Activated CD8-positive, alpha-beta memory T cell treated with anti-CD3 and anti-CD28 coated beads, Interleukin-2, amount 50 U/mL, for 24 hours (primary cell): Measurements from ENCODE around the gene FOXO3.
"Not testable (repeated sequence)": the region's sequence is repeated elsewhere in the genome, so short reads cannot be mapped to it uniquely, and the experiment has no call there.

Experiments
- DNase-seq: peaks from one replicate; pipeline ENCODE4 v3.0.0-alpha.2; 2020; ENCODE audit errors: extremely low read depth

Gene FOXO3

DNA sequence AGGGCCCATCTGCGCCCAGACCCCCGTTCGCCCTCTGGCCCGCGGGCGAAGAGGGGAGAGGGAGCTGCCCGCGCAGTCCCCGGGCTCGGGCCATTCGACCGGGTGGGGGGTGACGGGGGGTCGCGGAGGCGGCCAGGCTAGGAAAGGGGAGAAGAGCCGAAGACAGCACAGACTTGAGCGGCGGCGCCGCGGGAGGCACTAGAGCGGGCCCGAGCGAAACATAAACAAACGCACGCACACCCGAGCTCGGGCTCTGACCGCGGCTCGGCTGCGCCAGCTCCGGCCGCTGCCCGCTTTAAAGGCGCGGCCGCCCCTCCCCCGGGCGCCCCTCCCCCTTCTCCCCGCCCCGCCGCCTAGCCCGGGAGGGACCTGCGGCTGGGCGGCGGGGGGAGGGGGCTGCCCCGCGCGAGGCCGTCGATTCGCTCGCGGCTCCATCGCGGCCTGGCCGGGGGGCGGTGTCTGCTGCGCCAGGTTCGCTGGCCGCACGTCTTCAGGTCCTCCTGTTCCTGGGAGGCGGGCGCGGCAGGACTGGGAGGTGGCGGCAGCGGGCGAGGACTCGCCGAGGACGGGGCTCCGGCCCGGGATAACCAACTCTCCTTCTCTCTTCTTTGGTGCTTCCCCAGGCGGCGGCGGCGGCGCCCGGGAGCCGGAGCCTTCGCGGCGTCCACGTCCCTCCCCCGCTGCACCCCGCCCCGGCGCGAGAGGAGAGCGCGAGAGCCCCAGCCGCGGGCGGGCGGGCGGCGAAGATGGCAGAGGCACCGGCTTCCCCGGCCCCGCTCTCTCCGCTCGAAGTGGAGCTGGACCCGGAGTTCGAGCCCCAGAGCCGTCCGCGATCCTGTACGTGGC, at the start of gene FOXO3:
Gene FOXO3, plus strand, starts transcription at position 455 of the 846 bp plus-strand sequence. Its CDS starts 292 bp downstream, at position 747.
- DNase-seq: no peak

DNA sequence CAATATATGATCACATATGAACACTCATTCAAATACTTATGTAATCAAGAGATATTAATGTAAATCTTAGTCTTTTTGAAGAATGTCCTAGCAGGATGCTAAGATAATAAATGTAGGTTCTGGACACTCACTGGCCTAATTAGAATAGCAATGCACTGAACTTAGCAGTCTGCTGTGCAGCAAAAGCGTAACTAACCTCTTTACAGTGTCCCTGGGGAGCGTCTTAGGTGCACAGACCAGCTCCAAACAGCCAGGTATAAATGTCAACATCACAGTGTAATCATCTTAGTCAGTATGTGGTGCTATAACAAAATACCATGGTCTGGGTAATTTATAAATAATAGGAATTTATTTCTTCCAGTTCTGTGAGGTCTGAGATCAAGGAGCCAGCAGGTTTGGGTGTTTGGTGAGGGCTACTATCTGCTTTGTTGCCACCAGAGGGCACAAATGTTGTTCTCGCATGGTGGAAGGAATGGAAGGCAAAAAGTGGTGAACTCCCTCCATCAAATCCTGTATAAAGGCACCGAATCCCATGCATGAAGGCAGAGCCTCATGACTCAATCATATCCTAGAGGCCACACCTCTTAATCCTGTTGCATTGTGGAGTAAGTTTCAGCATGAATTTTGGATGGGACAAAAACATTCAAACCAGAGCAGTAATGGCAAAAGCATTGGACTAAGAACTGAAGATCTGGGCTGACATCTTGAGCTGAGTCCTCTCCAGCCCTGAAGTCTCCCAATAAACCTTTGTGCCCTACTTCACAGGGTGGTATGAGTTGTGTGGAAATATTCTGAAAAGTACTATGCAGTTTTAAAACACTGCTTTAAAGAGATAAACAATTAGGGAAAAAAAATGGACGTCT, 41.8 kb upstream of the FOXO3 start:
- DNase-seq: no peak

GRCh38 chr6:108521616-108522107, 39.1 kb upstream of the FOXO3 start:
- DNase-seq: no peak

GRCh38 chr6:108523697-108524096, 37.0 kb upstream of the FOXO3 start:
- DNase-seq: no peak

DNA sequence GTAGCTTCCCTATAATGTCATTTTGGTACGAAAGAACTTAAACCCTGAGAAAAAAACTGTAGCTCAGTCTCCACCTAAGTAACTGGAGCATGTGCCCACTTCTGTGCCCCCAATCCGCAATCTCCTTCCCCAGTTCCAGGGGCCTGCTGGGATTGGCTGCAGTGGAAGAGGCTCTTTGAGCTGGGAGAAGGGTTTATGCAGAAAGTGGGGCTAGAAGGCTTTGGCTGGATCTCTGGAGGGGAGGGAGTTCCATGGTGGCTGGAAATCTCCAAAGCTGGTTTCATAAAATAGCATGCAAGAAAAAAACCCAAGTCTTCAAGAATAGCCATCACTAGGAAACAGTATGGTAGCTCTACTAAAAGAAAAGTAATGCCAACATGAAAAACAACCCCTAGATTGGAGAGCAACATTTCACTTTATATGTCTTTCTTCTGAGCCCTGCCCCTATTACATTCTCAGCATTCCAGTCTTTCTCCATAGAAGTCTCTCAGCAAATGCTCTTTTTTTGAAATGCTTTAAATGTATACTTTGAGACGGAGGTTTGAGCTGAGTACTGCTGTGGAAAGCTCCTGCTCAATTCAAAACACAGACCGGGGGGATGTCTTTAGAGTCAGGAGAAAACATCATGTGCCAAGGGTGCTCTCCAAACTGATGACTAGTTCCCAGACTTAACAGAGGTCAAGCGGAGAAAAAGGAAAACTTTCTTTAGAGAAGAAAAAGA, 36.0 kb upstream of the FOXO3 start:
- no peak for DNase-seq

DNA sequence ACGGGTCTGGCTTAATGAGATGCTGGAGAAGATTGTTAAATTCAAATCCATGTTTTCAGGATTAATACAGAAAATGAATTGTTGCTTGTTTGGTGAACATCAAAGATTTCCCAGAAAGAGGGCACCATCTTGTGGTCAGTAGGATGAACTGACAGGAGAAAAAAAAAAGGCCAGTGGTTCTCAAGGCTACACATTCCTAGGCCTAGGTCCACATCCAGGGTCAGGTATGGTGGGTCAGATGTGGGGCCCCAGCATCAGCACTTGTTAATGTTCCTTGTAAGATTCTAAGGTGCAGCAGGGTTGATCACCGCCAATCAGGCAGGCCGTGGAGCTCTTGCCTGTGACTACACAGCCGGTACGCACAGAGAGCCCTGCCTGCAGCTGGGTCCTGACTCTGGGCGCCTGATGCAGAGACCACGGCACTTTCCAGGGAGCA, 34.0 kb upstream of the FOXO3 start:
- DNase-seq: no peak

DNA sequence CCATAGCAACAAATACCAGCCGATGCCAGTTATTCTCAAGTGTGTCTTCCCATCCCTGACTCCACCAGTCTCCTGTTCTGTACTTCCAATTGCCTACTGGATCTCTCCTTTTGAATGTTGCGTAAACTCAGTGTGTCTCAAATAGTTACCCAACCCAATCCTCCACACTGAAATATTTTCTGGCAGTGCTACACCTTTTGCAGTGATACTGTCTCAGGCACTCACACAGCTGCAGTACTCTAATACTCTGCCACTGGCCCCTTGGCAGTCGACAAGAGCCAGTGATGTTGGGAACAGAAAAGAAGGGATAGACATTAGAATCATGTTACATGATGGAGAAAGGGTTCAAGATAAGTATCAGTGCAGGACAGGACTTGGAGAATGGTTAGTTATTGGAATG, 31.8 kb upstream of the FOXO3 start:
- no peak for DNase-seq

DNA sequence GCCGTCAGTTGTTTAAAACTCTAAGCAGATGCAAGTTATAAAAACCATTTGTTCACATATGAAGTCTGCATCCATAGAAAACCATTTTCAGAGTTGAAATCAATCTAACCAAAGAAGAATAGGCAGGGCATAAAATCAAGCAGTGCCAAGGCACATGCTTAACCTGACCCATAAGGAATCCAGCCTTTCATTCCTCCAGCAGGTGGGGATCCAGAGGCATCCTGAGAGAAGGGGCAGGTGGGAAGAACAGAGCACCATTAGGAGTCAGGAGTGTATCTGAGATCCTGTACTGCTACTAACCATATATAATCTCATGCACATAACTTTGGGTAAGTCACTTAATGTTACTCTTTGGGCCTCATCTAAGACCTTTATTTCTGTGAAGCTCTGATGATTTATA, 29.4 kb upstream of the FOXO3 start:
- no peak for DNase-seq

DNA sequence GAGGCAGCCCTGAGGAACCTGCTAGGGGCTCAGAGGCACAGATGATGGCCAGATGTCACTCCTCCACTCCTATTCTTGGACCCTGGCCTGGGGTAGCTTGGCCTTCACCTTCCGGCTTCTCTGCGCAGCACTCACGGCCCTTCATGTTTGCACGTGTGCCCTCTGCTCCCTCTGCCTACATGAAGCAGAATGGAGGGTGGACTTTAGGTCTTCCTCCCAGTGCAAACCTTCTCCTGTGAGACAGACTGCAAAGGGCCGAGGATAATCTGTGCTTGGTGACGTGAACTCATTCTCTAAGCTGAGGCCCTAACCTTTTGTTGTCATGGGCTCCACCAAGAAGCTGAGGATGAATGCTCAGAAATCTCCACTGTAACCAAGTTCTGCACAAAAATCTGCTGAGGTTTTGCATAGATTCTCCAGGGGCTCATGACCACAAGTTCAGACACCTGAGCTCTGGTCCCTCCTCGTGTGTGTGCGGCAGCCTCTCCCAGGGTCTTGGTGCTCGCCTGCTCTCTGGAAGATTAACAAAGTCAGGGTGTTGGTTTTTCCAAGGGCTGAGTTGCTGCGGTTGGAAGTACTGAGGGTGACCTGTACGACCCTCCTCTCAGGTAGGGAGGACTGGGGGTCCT, 25.5 kb upstream of the FOXO3 start:
- DNase-seq: no peak

- not testable (repeated sequence) for DNase-seq
Observed at GRCh38 chr6:108535920-108536535, 24.7 kb upstream of the FOXO3 start.

GRCh38 chr6:108541843-108542759, 18.6 kb upstream of the FOXO3 start:
- no peak for DNase-seq

DNA sequence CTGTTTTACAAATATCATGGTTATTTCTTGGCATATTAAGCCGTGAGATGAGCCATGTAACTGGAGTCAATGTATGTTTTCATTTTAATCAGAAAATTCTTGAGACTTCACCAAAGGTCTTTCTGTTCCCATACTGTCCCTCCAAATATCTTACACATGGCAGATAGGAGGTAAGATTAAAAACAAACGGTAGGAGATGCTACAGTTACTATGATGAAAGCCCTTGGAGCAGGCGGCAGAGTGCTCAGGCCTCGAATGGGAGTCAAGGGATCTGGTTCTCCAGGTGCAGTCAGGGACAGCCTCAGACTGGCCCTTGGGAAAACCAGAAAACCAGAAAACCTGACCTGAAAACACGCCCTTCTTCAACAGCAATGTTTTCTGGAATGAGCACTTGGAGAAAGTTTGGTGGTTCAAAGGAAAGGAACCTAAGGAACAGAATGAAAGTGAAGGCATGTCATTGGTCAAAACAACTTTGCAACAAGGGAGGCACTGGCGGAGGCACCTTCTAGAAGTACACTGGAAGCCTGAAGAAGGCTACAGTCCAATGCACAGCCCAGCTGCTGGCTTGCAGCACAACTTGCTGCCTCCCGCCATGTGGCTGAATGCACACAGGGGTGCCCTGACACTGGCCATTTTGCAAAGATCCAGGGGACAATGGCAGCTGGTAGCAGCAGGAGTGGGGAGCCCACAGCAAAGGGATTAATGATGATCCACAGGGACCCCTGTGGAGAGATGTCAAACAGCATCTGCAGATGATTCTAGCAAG, 17.4 kb upstream of the FOXO3 start:
- no peak for DNase-seq

GRCh38 chr6:108544606-108545005, 16.1 kb upstream of the FOXO3 start:
- DNase-seq: no peak

- DNase-seq: no peak
Observed at GRCh38 chr6:108546079-108547049, 14.4 kb upstream of the FOXO3 start.

GRCh38 chr6:108549241-108549640, 11.5 kb upstream of the FOXO3 start:
- no peak for DNase-seq

- DNase-seq: no peak
Observed at GRCh38 chr6:108549741-108550140, 11.0 kb upstream of the FOXO3 start.

- DNase-seq: no peak
Observed at GRCh38 chr6:108550256-108550655, 10.5 kb upstream of the FOXO3 start.
